SK-N-MC (cell line): ENCODE data around the gene KCNMB4.

Experiments
- DNase-seq: peaks from one replicate; pipeline ENCODE4 v3.0.0-alpha.2; 2011; ENCODE audit warnings: low read depth, low spot score
- H3K27ac ChIP-seq: fragments of 200-600 bp; sonication (generic); 2 replicates; pipeline ENCODE4 v1.5.1; 2016; ENCODE audit warnings: mixed run types
- H3K36me3 ChIP-seq: fragments of 200-600 bp; sonication (generic); 2 replicates; pipeline ENCODE4 v1.6.1; 2017; ENCODE audit warnings: antibody characterized with exemption, low read length, mixed read lengths; ENCODE audit not compliant: insufficient read depth
- H3K4me3 ChIP-seq: fragments of 200-600 bp; sonication (generic); 2 replicates; pipeline ENCODE4 v1.5.1; 2016
- H3K9ac ChIP-seq: fragments of 200-600 bp; sonication (generic); 2 replicates; pipeline ENCODE4 v1.8.0; 2017; ENCODE audit warnings: mixed run types, mixed read lengths; ENCODE audit not compliant: insufficient read length
- H3K9me3 ChIP-seq: fragments of 200-600 bp; sonication (generic); 2 replicates; pipeline ENCODE4 v1.6.1; 2017; ENCODE audit warnings: low read depth, mild to moderate bottlenecking, antibody characterized with exemption, low read length, moderate library complexity, mixed read lengths
- EZH2 ChIP-seq: fragments of 200-600 bp; sonication (generic); IDR thresholded peaks from one replicate; pipeline ENCODE4 v1.6.1; 2017; ENCODE audit warnings: antibody characterized with exemption
- FOXP2 ChIP-seq: optimal IDR thresholded peaks from 2 replicates; pipeline ENCODE3; 2011; ENCODE audit warnings: mild to moderate bottlenecking, moderate library complexity; ENCODE audit not compliant: insufficient read depth; ENCODE audit errors: extremely low read length, control extremely low read depth
- POLR2AphosphoS5 ChIP-seq: IDR thresholded peaks from 2 replicates; pipeline ENCODE4 v1.6.1; 2012; ENCODE audit warnings: mild to moderate bottlenecking, low read depth, low read length, borderline replicate concordance

The KCNMB4 gene

GRCh38 chr12:70408004-70408790 is 42.1 kb downstream of the KCNMB4 start:
- no peaks in the 10 kb centered on the region for H3K36me3 ChIP-seq
- no peak for TF ChIP-seq EZH2
- TF ChIP-seq POLR2AphosphoS5 = no peak
- no peak for TF ChIP-seq FOXP2
- no peak overlapping the region for H3K9ac ChIP-seq
- H3K4me3 ChIP-seq = no peak overlapping the region
- no peak for DNase-seq
- no peak overlapping the region for H3K27ac ChIP-seq
- H3K9me3 ChIP-seq = no peaks in the 10 kb centered on the region

GRCh38 chr12:70415987-70416386 is 49.9 kb downstream of the KCNMB4 start:
- no peak overlapping the region for H3K4me3 ChIP-seq
- no peak for DNase-seq

GRCh38 chr12:70417121-70417520 is 51.0 kb downstream of the KCNMB4 start:
- DNase-seq = no peak
- H3K9ac ChIP-seq = no peak overlapping the region
- no peaks in the 10 kb centered on the region for H3K36me3 ChIP-seq
- TF ChIP-seq POLR2AphosphoS5 (no peak), FOXP2 (no peak), EZH2 (no peak)
- H3K4me3 ChIP-seq = no peak overlapping the region
- no peaks in the 10 kb centered on the region for H3K9me3 ChIP-seq
- no peak overlapping the region for H3K27ac ChIP-seq

More at GRCh38 chr12:70415987-70416386, 49.9 kb downstream of the KCNMB4 start:
- no peak overlapping the region for H3K9ac ChIP-seq
- H3K9me3 ChIP-seq = no peaks in the 10 kb centered on the region
- no peak for TF ChIP-seq POLR2AphosphoS5
- TF ChIP-seq EZH2 = no peak
- no peak for TF ChIP-seq FOXP2
- no peaks in the 10 kb centered on the region for H3K36me3 ChIP-seq
- H3K27ac ChIP-seq = no peak overlapping the region

GRCh38 chr12:70418101-70418500 is 52.0 kb downstream of the KCNMB4 start:
- Histone ChIP-seq H3K4me3 (no peak overlapping the region), H3K9ac (no peak overlapping the region), H3K9me3 (no peaks in the 10 kb centered on the region), H3K27ac (no peak overlapping the region), H3K36me3 (no peaks in the 10 kb centered on the region)
- TF ChIP-seq EZH2 = no peak
- no peak for TF ChIP-seq POLR2AphosphoS5
- no peak for TF ChIP-seq FOXP2
- DNase-seq = no peak

GRCh38 chr12:70422631-70423030 is 56.5 kb downstream of the KCNMB4 start:
- DNase-seq = no peak
- Histone ChIP-seq H3K9ac (no peak overlapping the region), H3K9me3 (no peaks in the 10 kb centered on the region), H3K36me3 (no peaks in the 10 kb centered on the region), H3K27ac (no peak overlapping the region), H3K4me3 (no peak overlapping the region)
- TF ChIP-seq FOXP2 = no peak
- no peak for TF ChIP-seq EZH2
- no peak for TF ChIP-seq POLR2AphosphoS5

GRCh38 chr12:70426620-70427019 is 60.5 kb downstream of the KCNMB4 start:
- no peak for TF ChIP-seq POLR2AphosphoS5
- no peak for TF ChIP-seq EZH2
- no peak for TF ChIP-seq FOXP2
- DNase-seq = no peak
- Histone ChIP-seq H3K9me3 (no peaks in the 10 kb centered on the region), H3K27ac (no peak overlapping the region), H3K36me3 (no peaks in the 10 kb centered on the region), H3K4me3 (no peak overlapping the region), H3K9ac (no peak overlapping the region)

- Histone ChIP-seq H3K9me3 (no peaks in the 10 kb centered on the region), H3K9ac (no peak overlapping the region), H3K4me3 (no peak overlapping the region), H3K36me3 (no peaks in the 10 kb centered on the region), H3K27ac (no peak overlapping the region)
- TF ChIP-seq FOXP2 (no peak), POLR2AphosphoS5 (no peak), EZH2 (no peak)
- no peak for DNase-seq
These were observed 61.5 kb downstream of the KCNMB4 start for GRCh38 chr12:70427611-70428010.

GRCh38 chr12:70430400-70430799 is 64.3 kb downstream of the KCNMB4 start:
- H3K36me3 ChIP-seq = no peaks in the 10 kb centered on the region
- TF ChIP-seq POLR2AphosphoS5 (no peak), EZH2 (no peak), FOXP2 (no peak)
- DNase-seq = no peak

More at GRCh38 chr12:70430400-70430799, 64.3 kb downstream of the KCNMB4 start:
- no peak overlapping the region for H3K27ac ChIP-seq
- H3K9ac ChIP-seq = no peak overlapping the region
- no peak overlapping the region for H3K4me3 ChIP-seq
- H3K9me3 ChIP-seq = no peaks in the 10 kb centered on the region
